Measurements from ENCODE around the gene CEP68. TPM values are rescaled to one million over a fixed set of nuclear protein-coding genes. Genes with fewer than 3 reads are reported as not detected.
"Not testable (repeated sequence)": the region's sequence is repeated elsewhere in the genome, so short reads cannot be mapped to it uniquely, and the experiment has no call there.

CEP68 gene
- polyA plus RNA-seq (2012; ENCODE audit: low read depth, missing spikeins): 4.5 TPM

GRCh38 chr2:65056215-65057053 lies at the start of gene CEP68:
Gene CEP68, plus strand, starts transcription at chr2:65056416. Its CDS starts 13,029 bp downstream, at chr2:65069445.
- peak; percentile 70 for TF ChIP-seq POU2F2 (IDR thresholded peaks at IDR 0.05; ENCODE audit: low read depth, low read length)
- peak; percentile 73; the same call in 1 of the 2 replicates for TF ChIP-seq TAF1 (IDR thresholded peaks at IDR 0.05; ENCODE audit: low read depth, low read length)
- TF ChIP-seq POLR2A (IDR thresholded peaks at IDR 0.05; ENCODE audit: low read depth, low read length): peak; percentile 81
- peak; percentile 73 for TF ChIP-seq POLR2AphosphoS5 (IDR thresholded peaks at IDR 0.05; ENCODE audit: low read depth, low read length)
- no peak for TF ChIP-seq PAX5 (IDR thresholded peaks at IDR 0.05; ENCODE audit: insufficient read depth, low read length, severe bottlenecking)
- TF ChIP-seq SPI1 (IDR thresholded peaks at IDR 0.05; ENCODE audit: low read depth, low read length): no peak
- DNase-seq (ENCODE audit: insufficient read length, low spot score) (peak; percentile 91), FAIRE-seq (peak; percentile 99)

- FAIRE-seq: no peak
- TF ChIP-seq TAF1 (IDR thresholded peaks at IDR 0.05; ENCODE audit: low read depth, low read length): no peak
Measured at GRCh38 chr2:65013776-65014175, 42.4 kb upstream of the CEP68 start.

GRCh38 chr2:65015731-65016130 lies 40.5 kb upstream of the CEP68 start:
- DNase-seq (ENCODE audit: insufficient read length, low spot score): no peak
- FAIRE-seq: no peak
- TF ChIP-seq TAF1 (IDR thresholded peaks at IDR 0.05; ENCODE audit: low read depth, low read length) (no peak), POLR2A (IDR thresholded peaks at IDR 0.05; ENCODE audit: low read depth, low read length) (no peak), POLR2AphosphoS5 (IDR thresholded peaks at IDR 0.05; ENCODE audit: low read depth, low read length) (no peak), PAX5 (IDR thresholded peaks at IDR 0.05; ENCODE audit: insufficient read depth, low read length, severe bottlenecking) (no peak), SPI1 (IDR thresholded peaks at IDR 0.05; ENCODE audit: low read depth, low read length) (no peak), POU2F2 (IDR thresholded peaks at IDR 0.05; ENCODE audit: low read depth, low read length) (no peak)

More at GRCh38 chr2:65013776-65014175, 42.4 kb upstream of the CEP68 start:
- DNase-seq (ENCODE audit: insufficient read length, low spot score): no peak

- FAIRE-seq (no peak), DNase-seq (ENCODE audit: insufficient read length, low spot score) (no peak)
- TF ChIP-seq SPI1 (IDR thresholded peaks at IDR 0.05; ENCODE audit: low read depth, low read length): no peak
- TF ChIP-seq POU2F2 (IDR thresholded peaks at IDR 0.05; ENCODE audit: low read depth, low read length): no peak
- no peak for TF ChIP-seq POLR2A (IDR thresholded peaks at IDR 0.05; ENCODE audit: low read depth, low read length)
- no peak for TF ChIP-seq TAF1 (IDR thresholded peaks at IDR 0.05; ENCODE audit: low read depth, low read length)
- TF ChIP-seq PAX5 (IDR thresholded peaks at IDR 0.05; ENCODE audit: insufficient read depth, low read length, severe bottlenecking): no peak
- no peak for TF ChIP-seq POLR2AphosphoS5 (IDR thresholded peaks at IDR 0.05; ENCODE audit: low read depth, low read length)
Measured at GRCh38 chr2:65016789-65017188, 39.4 kb upstream of the CEP68 start.

- TF ChIP-seq SPI1 (IDR thresholded peaks at IDR 0.05; ENCODE audit: low read depth, low read length) (0 out of 2 replicates have a peak, but pooled peaks have one; percentile 8), PAX5 (IDR thresholded peaks at IDR 0.05; ENCODE audit: insufficient read depth, low read length, severe bottlenecking) (no peak), TAF1 (IDR thresholded peaks at IDR 0.05; ENCODE audit: low read depth, low read length) (no peak), POLR2AphosphoS5 (IDR thresholded peaks at IDR 0.05; ENCODE audit: low read depth, low read length) (no peak), POLR2A (IDR thresholded peaks at IDR 0.05; ENCODE audit: low read depth, low read length) (no peak), POU2F2 (IDR thresholded peaks at IDR 0.05; ENCODE audit: low read depth, low read length) (no peak)
- FAIRE-seq (no peak), DNase-seq (ENCODE audit: insufficient read length, low spot score) (no peak)
Measured at GRCh38 chr2:65017335-65017734, 38.9 kb upstream of the CEP68 start.

GRCh38 chr2:65018141-65018582 lies 38.1 kb upstream of the CEP68 start:
- TF ChIP-seq POU2F2 (IDR thresholded peaks at IDR 0.05; ENCODE audit: low read depth, low read length): no peak
- TF ChIP-seq POLR2AphosphoS5 (IDR thresholded peaks at IDR 0.05; ENCODE audit: low read depth, low read length): no peak
- no peak for TF ChIP-seq TAF1 (IDR thresholded peaks at IDR 0.05; ENCODE audit: low read depth, low read length)
- TF ChIP-seq POLR2A (IDR thresholded peaks at IDR 0.05; ENCODE audit: low read depth, low read length): no peak
- TF ChIP-seq PAX5 (IDR thresholded peaks at IDR 0.05; ENCODE audit: insufficient read depth, low read length, severe bottlenecking): no peak
- no peak for TF ChIP-seq SPI1 (IDR thresholded peaks at IDR 0.05; ENCODE audit: low read depth, low read length)
- DNase-seq (ENCODE audit: insufficient read length, low spot score) (no peak), FAIRE-seq (no peak)

GRCh38 chr2:65019010-65019409 lies 37.2 kb upstream of the CEP68 start:
- no peak for FAIRE-seq
- TF ChIP-seq POLR2AphosphoS5 (IDR thresholded peaks at IDR 0.05; ENCODE audit: low read depth, low read length) (no peak), TAF1 (IDR thresholded peaks at IDR 0.05; ENCODE audit: low read depth, low read length) (no peak), PAX5 (IDR thresholded peaks at IDR 0.05; ENCODE audit: insufficient read depth, low read length, severe bottlenecking) (no peak), POU2F2 (IDR thresholded peaks at IDR 0.05; ENCODE audit: low read depth, low read length) (no peak), POLR2A (IDR thresholded peaks at IDR 0.05; ENCODE audit: low read depth, low read length) (no peak)

GRCh38 chr2:65019675-65020195 lies 36.5 kb upstream of the CEP68 start:
- FAIRE-seq (no peak), DNase-seq (ENCODE audit: insufficient read length, low spot score) (no peak)
- TF ChIP-seq POLR2AphosphoS5 (IDR thresholded peaks at IDR 0.05; ENCODE audit: low read depth, low read length) (no peak), PAX5 (IDR thresholded peaks at IDR 0.05; ENCODE audit: insufficient read depth, low read length, severe bottlenecking) (no peak), POLR2A (IDR thresholded peaks at IDR 0.05; ENCODE audit: low read depth, low read length) (no peak), POU2F2 (IDR thresholded peaks at IDR 0.05; ENCODE audit: low read depth, low read length) (no peak), TAF1 (IDR thresholded peaks at IDR 0.05; ENCODE audit: low read depth, low read length) (no peak), SPI1 (IDR thresholded peaks at IDR 0.05; ENCODE audit: low read depth, low read length) (no peak)

More at GRCh38 chr2:65019010-65019409, 37.2 kb upstream of the CEP68 start:
- DNase-seq (ENCODE audit: insufficient read length, low spot score): no peak

GRCh38 chr2:65020251-65020650 lies 36.0 kb upstream of the CEP68 start:
- not testable (repeated sequence) for DNase-seq (ENCODE audit: insufficient read length, low spot score); FAIRE-seq

All from GM12891 (cell line).